GM15510 (cell line): ENCODE measurements around the gene SEC24B.

ENCODE experiments used
- POLR2A ChIP-seq: IDR thresholded peaks from 3 replicates; pipeline ENCODE4 v1.6.1; 2011; ENCODE audit warnings: borderline replicate concordance; ENCODE audit not compliant: insufficient read length; ENCODE audit errors: extremely low read depth

SEC24B gene

DNA sequence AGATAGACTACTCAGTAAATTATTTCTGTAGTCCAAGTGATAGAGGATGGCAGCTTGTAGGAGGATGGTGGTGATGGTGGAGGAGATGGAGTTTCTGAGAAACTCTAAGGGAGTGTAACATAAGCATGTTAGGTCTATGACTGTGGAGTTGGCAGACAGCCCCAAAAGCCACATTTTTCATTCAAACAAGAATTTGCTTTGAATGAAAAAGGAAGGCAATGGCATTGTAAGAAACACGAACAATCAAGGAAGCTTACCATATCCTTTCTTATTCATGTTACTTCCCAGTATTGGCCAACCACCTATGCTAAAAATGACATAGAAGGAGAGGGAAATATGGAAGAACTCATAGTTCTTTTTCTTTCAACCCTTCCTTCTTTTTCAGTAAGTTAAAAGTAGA, 18.7 kb upstream of the SEC24B start:
- no peak for TF ChIP-seq POLR2A

DNA sequence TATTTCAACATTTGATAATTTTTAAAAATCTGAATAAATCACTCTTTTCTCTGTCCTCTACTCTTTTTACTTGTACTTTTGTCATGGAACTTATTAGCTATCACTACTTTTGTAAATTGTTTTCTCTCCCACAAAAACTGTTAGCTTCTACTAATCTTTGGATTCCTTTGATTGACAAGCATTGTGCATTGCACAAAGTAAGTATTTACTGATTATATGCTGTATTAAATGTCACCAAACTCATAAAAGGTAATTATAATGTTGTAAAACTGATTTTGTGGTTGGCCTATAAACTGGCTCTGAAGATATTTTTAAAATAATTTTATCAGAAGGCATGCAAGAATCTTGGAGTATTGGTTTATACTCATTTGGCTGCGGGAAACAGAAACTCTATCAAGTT, 15.0 kb upstream of the SEC24B start:
- TF ChIP-seq POLR2A = no peak

DNA sequence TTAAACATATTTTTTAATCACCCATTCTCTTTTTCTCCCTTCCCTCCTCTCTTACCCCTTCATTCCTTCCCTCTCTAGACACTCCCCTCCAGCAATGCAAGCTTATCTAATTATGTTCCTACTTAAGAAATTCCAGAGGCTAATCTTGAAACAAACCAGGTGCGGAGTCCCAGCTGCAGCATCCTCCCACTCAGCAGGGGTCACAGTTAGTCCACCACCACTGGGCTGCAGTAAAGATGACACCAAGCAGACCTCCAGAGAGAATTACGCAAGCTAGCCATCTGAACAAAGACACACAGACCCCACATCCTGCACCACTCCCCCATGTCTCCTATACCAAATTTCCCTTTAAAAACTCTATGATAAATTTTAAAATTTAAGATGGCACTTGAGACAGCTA, 13.9 kb upstream of the SEC24B start:
- TF ChIP-seq POLR2A = no peak

DNA sequence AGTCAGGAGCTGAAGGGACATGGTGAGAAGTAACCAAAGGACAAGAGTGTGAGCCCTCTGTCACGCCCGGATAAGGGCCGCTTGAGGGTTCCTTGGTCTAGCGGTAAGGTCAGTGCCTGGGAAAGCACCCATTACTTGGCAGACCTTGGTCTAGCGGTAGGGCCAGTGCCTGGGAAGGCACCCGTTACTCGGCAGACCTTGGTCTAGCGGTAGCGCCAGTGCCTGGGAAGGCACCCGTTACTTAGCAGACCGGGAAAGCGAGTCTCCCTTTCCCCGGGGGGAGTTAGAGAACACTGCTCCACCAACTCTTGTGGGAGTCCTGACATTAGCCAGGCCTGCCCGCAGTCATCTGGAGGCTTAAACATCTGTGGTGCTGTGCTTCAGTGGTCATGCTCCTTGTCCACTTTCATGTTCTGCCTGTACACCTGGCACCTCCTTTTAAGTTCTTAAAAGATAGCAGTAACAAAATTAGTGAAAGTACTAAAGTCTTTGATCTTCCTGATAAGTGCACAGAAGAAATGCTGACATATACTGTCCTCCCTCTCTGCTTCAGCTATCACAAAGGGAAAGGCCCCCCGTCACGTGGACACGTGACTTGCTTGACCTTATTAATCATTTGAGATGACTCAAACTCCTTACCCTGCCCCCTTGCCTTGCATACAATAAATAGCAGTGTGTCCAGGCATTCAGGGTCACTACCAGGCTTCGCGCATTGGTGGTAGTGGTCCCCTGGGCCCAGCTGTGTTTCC, 9.3 kb upstream of the SEC24B start:
- no peak for TF ChIP-seq POLR2A

DNA sequence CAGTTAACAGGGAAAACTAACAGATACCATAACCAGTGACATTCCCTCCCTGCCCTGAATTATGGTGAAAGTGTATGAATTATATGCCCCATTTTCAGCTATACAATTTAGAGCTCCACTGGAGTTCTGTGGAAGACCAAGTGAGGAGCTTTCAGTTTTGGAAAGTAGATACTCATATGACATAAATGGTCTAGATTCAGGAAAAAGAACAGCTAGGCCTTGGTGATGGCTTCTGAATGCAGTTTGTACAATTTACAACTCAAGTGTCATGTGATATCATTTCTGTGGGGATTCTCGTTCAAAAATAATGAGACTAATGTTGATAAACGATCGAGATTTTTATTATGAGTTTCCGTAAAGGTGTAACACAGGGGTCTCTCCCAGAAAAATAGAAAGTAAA, 8.2 kb upstream of the SEC24B start:
- no peak for TF ChIP-seq POLR2A

DNA sequence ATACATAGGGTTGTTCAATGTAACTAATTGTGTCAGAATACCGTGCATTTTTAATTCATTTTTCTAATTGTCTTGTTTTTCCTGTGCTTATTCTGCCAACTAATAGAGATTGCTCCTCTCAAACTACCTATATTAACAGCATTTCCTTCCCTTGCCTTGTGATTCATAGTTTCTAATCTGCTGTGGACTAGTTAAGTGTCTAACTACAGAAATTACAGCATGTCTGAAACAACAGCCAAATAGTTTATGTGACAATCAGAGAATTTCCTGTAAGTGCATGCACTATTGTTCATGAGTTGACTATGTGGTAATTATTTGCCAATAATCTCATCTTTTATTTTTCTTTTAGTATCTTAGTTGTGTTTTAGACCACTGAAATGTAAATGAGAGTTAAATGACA, 4.1 kb upstream of the SEC24B start:
- TF ChIP-seq POLR2A = no peak

DNA sequence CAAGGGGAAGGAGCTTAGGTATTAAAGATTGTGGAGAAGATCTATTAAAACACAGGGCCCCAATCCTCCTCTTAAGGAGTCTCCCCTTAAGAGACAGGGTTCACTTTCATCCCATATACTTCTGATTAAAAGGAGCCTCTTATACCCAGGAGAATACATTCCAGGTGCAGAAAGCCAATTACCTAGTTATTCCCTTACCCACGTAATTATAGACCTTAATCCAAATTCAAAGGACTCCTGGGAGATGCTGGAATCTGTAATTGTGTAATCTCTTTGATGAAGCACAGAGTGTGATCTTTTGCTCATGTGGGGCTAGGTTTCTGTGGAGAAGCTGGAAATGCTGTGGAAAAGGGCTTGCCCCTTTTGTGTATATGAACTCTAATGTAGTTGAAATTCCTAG, 1.4 kb upstream of the SEC24B start:
- no peak for TF ChIP-seq POLR2A

DNA sequence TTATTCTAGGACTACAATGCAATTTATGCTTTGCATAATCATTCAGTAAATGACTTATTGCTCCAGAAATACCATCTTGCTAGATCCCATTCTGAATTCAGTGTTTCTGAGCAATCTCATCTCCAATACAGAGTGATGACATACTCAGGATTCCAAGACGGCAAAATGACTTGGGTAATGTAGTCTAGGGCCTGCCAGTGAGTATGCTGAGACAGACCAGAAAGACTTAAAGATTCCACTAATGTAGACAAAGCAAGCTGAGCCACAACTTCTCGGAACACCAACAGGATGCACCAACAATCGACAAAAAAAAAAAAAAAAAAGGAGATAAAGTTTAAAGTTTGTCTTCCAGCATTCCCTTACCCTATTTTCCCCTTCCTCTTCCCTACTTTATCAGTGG, 919 bp upstream of the SEC24B start:
- no peak for TF ChIP-seq POLR2A

DNA sequence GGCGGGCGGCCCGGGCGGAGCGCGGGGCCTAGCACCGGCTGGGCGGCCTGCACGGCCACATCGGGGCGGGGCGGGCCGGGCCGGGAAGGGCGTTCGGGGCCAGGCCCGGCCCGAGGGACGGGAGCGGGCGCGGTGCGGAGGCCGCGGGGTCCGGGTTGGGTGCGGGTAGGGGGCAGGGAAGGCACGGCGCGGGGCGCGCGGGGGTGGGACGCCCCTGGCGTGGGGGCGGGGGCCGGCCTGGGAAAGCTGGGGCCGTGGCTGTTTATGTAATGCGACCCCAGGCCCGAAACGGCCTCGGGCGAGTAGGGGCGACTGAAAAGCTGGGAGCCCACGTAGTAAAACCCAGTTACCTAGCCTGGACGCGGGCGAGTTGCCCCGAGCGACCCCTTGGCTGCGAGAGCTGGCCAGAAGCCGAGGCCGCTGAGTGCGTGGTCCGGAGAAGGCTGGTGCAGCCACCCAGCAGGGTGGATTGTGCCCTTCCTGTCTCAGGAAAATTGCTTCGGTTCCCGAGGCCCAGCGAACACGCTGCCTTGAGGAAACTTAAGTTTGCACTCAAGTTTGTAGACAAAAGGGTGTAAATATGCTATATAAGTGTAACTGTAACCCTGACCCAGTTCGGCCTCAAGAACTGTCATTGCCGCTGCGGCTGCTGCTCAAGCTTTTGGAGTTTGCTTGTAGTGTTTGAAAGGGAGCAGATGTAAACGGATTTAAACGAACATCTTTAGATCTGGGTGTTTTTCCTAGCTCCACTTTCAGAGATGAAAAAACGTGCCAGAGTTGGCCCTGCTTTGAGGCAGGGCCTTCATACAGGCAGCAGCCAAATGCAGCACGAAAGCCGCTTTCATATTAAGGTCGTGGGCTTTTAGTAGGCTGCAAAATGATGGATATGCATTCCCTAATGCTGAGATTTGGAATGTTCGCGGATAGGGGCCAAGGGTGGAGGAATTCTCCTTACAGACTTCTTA, 674 bp downstream of the SEC24B start:
- TF ChIP-seq POLR2A = no peak

DNA sequence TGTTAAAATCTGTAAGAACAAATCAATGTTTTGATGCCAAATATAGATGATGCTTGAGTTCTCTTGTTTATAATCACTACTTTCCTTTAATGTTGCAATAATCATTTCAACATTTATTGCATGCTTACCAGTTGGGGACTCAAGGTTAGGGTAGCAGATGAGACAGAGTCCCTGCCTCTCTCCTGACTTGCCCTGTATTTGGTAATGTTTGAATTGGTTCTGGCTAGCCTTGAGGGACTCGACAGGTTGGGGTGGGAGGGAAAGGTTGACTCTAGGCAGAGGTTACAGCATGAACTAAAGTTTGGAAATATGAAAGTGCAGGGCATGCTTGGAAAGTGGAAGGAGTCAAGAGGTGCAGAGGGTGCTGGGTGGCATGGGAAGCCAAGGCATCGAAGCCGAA, 2.0 kb downstream of the SEC24B start:
- no peak for TF ChIP-seq POLR2A

DNA sequence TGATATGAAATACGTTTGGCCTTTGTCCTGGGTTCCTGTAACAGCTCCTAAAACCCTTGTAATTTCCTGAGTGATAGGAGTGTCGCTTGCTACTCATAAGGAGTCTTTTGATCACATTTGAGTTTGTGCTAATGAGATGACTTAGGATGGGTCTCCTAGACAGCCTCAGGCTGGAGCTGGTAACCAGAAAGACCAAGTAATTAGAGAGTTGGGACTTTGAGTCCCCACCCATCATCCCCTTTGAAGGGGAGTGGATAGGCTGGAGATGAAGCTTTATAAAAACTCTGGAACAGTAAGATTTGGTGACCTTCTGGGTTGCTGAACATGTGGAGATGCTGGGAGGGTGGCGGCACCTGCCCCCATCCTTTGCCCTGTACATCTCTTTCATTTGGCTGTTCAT, 2.9 kb downstream of the SEC24B start:
- TF ChIP-seq POLR2A = no peak

DNA sequence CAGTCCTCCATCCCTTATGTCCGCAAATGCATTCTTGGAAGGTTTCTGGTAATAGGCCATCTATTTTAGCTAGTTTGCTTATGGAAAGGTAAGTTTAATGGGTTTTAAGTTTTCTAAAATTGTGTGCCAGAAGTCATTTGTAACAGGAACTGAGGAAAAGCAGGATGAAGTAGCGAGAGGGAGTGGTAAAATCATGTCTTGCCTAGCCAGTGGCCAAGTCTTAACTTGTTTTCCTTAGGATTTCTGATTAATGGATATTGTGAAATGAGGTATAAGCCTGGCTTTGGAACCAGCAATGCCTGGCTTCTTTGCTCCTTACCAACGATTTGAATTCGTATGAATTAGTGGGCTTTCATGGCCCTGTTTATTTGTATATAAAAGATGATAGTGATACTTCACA, 7.3 kb downstream of the SEC24B start:
- no peak for TF ChIP-seq POLR2A

DNA sequence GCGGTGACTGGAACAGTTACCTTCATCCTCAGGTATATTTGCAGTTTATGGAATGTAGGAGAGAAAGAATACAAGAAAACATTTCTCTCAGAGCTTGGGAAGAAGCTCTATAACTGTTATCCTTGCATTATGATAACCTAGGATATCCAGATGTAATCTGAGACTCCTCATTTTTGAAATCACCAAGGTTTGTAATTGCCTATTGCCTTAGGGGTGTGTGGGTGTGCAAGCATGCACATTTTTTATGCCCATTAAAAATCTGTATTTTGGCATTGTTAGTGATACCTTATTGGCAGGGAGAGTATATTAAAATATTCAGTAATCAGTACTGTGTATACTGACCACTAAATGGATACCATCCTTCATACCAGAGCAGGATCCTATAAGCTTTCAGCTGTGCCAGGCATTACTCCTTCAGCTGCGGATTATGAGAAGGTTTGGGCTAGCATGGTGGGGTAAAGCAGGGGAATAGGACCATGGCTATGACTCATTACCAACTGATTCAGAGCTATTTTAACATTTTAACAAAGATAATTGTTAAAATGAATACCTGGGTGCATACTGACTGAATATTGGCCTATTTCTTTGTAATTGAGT, 8.3 kb downstream of the SEC24B start:
- TF ChIP-seq POLR2A = no peak

DNA sequence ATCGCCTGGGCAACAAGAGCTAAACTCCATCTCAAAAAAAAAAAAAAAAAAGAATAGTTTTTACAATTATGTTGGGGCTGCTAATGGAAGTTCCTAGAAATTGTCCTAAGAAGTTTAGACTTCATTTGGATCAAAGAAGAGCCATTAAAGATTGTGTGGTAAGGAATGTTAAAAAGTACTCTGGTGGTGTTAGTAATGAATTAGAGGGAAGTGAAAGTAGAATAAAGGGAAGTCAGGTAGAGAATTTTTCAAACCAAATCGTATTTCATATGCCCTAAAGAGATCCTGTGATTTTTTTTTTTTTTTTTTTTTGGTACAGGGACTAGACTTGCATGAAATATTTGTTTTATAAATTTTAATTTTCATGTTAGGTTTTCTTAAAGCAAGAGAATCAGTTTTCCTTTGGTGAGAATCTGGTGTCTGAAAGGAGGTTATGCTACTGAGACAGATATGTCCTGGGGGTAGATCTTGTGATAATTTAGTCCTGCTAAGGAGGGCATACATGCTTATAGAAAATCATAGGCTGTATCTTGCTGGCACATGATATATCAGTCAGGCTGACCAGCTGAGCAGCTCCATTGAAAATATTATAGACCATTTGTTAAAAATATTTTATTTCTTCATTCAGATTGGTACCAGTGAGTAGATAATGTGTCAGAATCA, 10.7 kb downstream of the SEC24B start:
- no peak for TF ChIP-seq POLR2A

DNA sequence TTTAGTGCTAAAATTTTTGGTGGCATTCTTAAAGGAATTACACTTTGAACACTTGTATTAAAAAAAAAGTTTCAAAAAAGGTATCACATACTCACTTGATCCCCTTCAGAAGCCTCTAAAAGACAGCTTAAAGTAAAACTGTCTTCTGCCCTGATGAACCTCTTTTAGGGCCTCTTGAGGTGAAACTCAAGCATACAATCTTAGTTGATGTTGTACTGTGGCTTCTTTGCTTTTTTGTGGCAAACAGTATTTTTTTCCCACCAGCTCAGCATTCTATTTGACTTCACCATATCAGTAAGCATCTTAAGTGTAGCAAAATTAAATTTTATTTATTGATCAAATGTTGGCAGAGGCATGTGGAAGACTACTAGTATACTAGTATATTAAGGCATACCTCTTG, 13.7 kb downstream of the SEC24B start:
- no peak for TF ChIP-seq POLR2A

DNA sequence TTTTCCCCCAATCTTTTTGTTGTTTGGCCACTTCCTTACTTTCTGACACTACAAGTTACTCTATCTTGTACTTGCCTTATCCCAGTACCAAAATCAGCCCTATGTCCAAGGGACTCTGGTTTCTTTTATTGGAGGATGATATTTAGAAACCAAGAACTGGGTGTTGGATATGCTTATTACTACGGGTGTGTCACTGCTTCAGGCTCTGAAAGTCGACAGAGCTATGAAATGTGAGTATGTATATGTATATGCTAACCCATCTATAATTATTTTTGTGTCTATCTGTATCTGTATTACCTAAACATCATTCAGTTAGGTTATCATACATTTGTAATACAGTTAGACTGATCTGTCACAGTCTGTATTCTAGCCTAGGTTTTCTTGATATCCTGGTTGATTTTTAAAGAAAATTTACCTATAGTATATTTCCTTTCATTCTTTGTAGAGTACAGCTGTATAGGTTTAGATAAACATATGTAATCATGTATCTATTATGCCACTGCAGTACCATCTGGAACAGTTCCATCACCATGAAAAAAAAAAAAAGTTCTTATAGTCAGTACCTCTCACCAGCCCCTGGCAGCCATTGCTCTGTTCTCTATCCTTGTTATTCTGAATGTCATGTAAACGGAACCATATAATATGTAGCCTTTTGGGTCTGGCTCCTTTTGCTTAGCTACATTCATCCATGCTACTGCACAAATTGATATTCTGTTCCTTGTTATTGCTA, 18.1 kb downstream of the SEC24B start:
- TF ChIP-seq POLR2A = no peak
